Cardiac muscle cell (in vitro differentiated cells and primary cell): ENCODE measurements around the gene RPS4Y2. TPM values are rescaled to one million over a fixed set of nuclear protein-coding genes. Genes with fewer than 3 reads are reported as not detected.

Experiments used
- DNase-seq, 2 donors: peaks; one replicate each; pipeline versions ENCODE4 v3.0.0 to v3.0.0-alpha.2; 2010 to 2017; ENCODE audit warnings: low read depth in 1 of 2, low spot score in 1 of 2
- H3K27ac ChIP-seq: fragments of 200-600 bp; sonication (generic); 2 replicates; pipeline ENCODE4 v1.5.1; 2016
- H3K27me3 ChIP-seq: fragments of 200-600 bp; sonication (generic); 2 replicates; pipeline ENCODE4 v1.6.0; 2016; ENCODE audit warnings: control low read depth
- H3K36me3 ChIP-seq: fragments of 200-600 bp; sonication (generic); 2 replicates; pipeline ENCODE4 v1.5.1; 2016; ENCODE audit warnings: control low read depth
- H3K4me1 ChIP-seq: fragments of 200-600 bp; sonication (generic); 2 replicates; pipeline ENCODE4 v1.8.1; 2017; ENCODE audit warnings: low read depth, mild to moderate bottlenecking, mixed run types
- H3K4me3 ChIP-seq: fragments of 200-600 bp; sonication (generic); 2 replicates; pipeline ENCODE4 v1.5.1; 2016; ENCODE audit warnings: mild to moderate bottlenecking
- H3K9me3 ChIP-seq: fragments of 200-600 bp; sonication (generic); 2 replicates; pipeline ENCODE4 v1.5.1; 2017; ENCODE audit warnings: low read depth, mild to moderate bottlenecking, control low read depth
- polyA plus RNA-seq: library from polyadenylated mRNA; unstranded; fragments of >200 nt; fragmentation: Nextera tagmentation; extraction: Ambion mirVana; gene quantifications from 2 replicates; pipeline ENCODE4 v1.2.1, GENCODE V29; 2016
- total RNA-seq: library from RNA; depleted of rRNA; stranded (reverse); fragments of >200 nt; gene quantifications from 2 replicates; pipeline ENCODE4 v1.2.3, GENCODE V29; 2016
- TF ChIP-seq, protein P1 (sequence below): IDR thresholded peaks from 2 replicates; pipeline ENCODE4 v1.5.1; 2012; ENCODE audit warnings: low read depth, mild to moderate bottlenecking, low read length

RPS4Y2 gene
- total RNA-seq (not detected in 2 replicates), polyA plus RNA-seq (not detected in 2 replicates)

- TF ChIP-seq, protein P1, sequence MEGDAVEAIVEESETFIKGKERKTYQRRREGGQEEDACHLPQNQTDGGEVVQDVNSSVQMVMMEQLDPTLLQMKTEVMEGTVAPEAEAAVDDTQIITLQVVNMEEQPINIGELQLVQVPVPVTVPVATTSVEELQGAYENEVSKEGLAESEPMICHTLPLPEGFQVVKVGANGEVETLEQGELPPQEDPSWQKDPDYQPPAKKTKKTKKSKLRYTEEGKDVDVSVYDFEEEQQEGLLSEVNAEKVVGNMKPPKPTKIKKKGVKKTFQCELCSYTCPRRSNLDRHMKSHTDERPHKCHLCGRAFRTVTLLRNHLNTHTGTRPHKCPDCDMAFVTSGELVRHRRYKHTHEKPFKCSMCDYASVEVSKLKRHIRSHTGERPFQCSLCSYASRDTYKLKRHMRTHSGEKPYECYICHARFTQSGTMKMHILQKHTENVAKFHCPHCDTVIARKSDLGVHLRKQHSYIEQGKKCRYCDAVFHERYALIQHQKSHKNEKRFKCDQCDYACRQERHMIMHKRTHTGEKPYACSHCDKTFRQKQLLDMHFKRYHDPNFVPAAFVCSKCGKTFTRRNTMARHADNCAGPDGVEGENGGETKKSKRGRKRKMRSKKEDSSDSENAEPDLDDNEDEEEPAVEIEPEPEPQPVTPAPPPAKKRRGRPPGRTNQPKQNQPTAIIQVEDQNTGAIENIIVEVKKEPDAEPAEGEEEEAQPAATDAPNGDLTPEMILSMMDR: no peak
- no peak for DNase-seq
- no peaks in the 10 kb centered on the region for H3K4me1 ChIP-seq
- no peak within 1 kb of the TSS for H3K27ac ChIP-seq
- no peaks in the 10 kb centered on the region for H3K9me3 ChIP-seq
- no peaks in the 10 kb centered on the region for H3K27me3 ChIP-seq
- H3K4me3 ChIP-seq: no peak within 1 kb of the TSS
- H3K36me3 ChIP-seq: no peaks in the 10 kb centered on the region
Observed at GRCh38 chrY:20755808-20756207, at the start of gene RPS4Y2. TSS of gene RPS4Y2 (plus strand) at chrY:20756108. CDS start at chrY:20756164, 56 bp downstream.

GRCh38 chrY:20714391-20714790 lies 41.5 kb upstream of the RPS4Y2 start:
- DNase-seq: no peak
- no peak overlapping the region for H3K27ac ChIP-seq
- no peaks in the 10 kb centered on the region for H3K9me3 ChIP-seq
- no peak overlapping the region for H3K4me3 ChIP-seq
- H3K36me3 ChIP-seq: no peaks in the 10 kb centered on the region
- TF ChIP-seq, protein P1: no peak
- H3K4me1 ChIP-seq: no peaks in the 10 kb centered on the region
- H3K27me3 ChIP-seq: no peaks in the 10 kb centered on the region

DNA sequence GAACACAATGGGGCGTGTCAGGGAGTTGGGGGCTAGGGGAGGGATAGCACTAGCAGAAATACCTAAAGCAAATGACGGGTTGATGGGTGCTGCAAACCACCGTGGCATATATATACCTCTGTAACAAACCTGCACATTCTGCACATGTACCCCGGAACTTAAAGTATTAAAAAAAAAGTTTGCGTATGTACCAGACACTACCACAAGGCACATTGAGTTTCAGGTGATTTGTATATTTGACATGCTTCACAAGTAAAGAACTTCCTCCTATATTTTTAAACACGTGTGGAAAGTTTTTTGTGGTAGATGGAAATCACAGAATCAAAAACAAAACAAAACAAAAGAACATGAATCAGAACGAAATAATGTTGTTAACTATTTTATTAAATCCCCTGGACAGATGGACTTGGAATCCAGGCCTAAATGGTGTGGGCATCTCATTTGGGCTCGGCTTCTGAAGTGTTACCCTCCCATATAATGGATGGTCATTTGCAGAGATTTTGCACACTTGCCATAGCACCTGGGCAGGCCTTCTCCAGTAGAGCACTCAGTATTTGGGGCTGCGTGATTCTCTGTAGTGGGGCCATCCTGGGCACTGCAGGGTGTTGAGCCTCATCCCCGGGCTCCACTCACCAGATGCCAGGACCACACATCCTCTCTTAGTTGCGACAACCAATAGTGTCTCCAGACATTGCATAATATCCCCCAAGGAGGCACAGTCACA lies 29.6 kb upstream of the RPS4Y2 start:
- H3K36me3 ChIP-seq: no peaks in the 10 kb centered on the region
- TF ChIP-seq, protein P1: no peak
- no peak overlapping the region for H3K27ac ChIP-seq
- no peaks in the 10 kb centered on the region for H3K27me3 ChIP-seq
- H3K4me3 ChIP-seq: no peak overlapping the region
- DNase-seq: no peak
- H3K4me1 ChIP-seq: no peaks in the 10 kb centered on the region
- H3K9me3 ChIP-seq: no peaks in the 10 kb centered on the region

DNA sequence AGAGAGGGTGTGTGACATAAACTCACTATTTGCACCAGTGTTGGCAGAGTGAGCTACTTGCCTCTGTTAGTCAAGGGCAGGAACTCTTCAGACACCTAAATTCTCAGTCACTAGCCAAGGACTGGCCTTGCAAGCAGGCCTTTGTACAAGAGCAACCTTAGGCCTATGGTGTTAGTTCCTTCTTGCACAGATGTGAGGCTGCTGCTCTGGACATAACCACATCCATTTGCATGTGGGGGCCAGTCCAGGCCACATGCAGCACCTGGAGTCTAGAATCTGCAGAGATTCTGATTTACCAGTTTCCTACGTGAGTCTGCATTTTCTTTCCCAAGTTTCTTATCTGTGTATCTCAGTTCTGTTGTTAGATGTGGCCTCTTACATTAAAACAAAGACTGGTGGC lies 20.7 kb upstream of the RPS4Y2 start:
- Histone ChIP-seq H3K9me3 (no peaks in the 10 kb centered on the region), H3K36me3 (no peaks in the 10 kb centered on the region), H3K4me1 (no peaks in the 10 kb centered on the region), H3K4me3 (no peak overlapping the region), H3K27me3 (no peaks in the 10 kb centered on the region), H3K27ac (no peak overlapping the region)
- TF ChIP-seq, protein P1: no peak
- DNase-seq: no peak

- no peaks in the 10 kb centered on the region for H3K27me3 ChIP-seq
- H3K4me1 ChIP-seq: no peaks in the 10 kb centered on the region
- no peaks in the 10 kb centered on the region for H3K36me3 ChIP-seq
- TF ChIP-seq, protein P1: no peak
- no peak for DNase-seq
- no peak overlapping the region for H3K4me3 ChIP-seq
- no peaks in the 10 kb centered on the region for H3K9me3 ChIP-seq
- no peak overlapping the region for H3K27ac ChIP-seq
Observed at GRCh38 chrY:20739806-20740205, 16.1 kb upstream of the RPS4Y2 start.
